Breast epithelium (tissue), 3 donors: ENCODE data around the gene MUC20.

Experiments used
- CTCF ChIP-seq, 3 donors: fragments of 450-650 bp; IDR thresholded peaks; one replicate each; pipeline ENCODE4 v1.5.1; 2016 to 2017; ENCODE audit warnings: antibody characterized with exemption in 3 of 3, mild to moderate bottlenecking in 3 of 3, moderate library complexity in 3 of 3
- POLR2A ChIP-seq: fragments of 450-650 bp; IDR thresholded peaks from one replicate; pipeline ENCODE4 v1.6.1; 2016; ENCODE audit warnings: antibody characterized with exemption, mild to moderate bottlenecking, moderate library complexity

- no peak for TF ChIP-seq POLR2A
- no peak for TF ChIP-seq CTCF (IDR thresholded peaks at IDR 0.05)
Measured at GRCh38 chr3:195761567-195762248, 40.9 kb downstream of the MUC20 start.
